Activated CD8-positive, alpha-beta memory T cell treated with anti-CD3 and anti-CD28 coated beads, Interleukin-2, amount 50 U/mL, for 4 hours (primary cell): ENCODE results near the gene NFIX.

Experiments
- DNase-seq: peaks from one replicate; pipeline ENCODE4 v3.0.0-alpha.2; 2020

The NFIX gene

GRCh38 chr19:13134626-13135025 lies 139.4 kb downstream of the NFIX start:
- DNase-seq, result no peak

GRCh38 chr19:13135068-13136062 lies 140.1 kb downstream of the NFIX start:
- no peak for DNase-seq

GRCh38 chr19:13137290-13137794 lies 142.1 kb downstream of the NFIX start:
- DNase-seq, result no peak

- no peak for DNase-seq
These were observed 143.1 kb downstream of the NFIX start for GRCh38 chr19:13138171-13138915.

GRCh38 chr19:13138916-13139198 lies 143.6 kb downstream of the NFIX start:
- DNase-seq, result no peak

- DNase-seq, result no peak
These were observed 144.5 kb downstream of the NFIX start for GRCh38 chr19:13139633-13140311.

GRCh38 chr19:13146763-13147563 lies 151.7 kb downstream of the NFIX start:
- DNase-seq, result no peak
